ENCODE results near the gene CEACAM7.

GRCh38 chr19:41705393-41706174 is 17.5 kb upstream of the CEACAM7 start:
- TF ChIP-seq SUZ12 (IDR thresholded peaks at IDR 0.05; ENCODE audit: extremely low read depth, insufficient read depth, insufficient read length): no peak
- no peak for TF ChIP-seq YY1 (IDR thresholded peaks at IDR 0.05; ENCODE audit: insufficient read depth, insufficient read length)
- no peak for TF ChIP-seq ZNF274 (IDR thresholded peaks at IDR 0.05; ENCODE audit: low read depth, low read length)
